GM18520 (cell line): Measurements from ENCODE around the gene GRIN3B.
"Not testable (repeated sequence)": the region's sequence is repeated elsewhere in the genome, so short reads cannot be mapped to it uniquely, and the experiment has no call there.

Experiments used
- ATAC-seq: cut with Tn5 transposase; IDR thresholded peaks from one replicate; pipeline ENCODE4 v1.9.1; 2021; ENCODE audit not compliant: unreplicated experiment

Gene GRIN3B

GRCh38 chr19:1018393-1018792 is 18.2 kb downstream of the GRIN3B start:
- ATAC-seq: no peak

DNA sequence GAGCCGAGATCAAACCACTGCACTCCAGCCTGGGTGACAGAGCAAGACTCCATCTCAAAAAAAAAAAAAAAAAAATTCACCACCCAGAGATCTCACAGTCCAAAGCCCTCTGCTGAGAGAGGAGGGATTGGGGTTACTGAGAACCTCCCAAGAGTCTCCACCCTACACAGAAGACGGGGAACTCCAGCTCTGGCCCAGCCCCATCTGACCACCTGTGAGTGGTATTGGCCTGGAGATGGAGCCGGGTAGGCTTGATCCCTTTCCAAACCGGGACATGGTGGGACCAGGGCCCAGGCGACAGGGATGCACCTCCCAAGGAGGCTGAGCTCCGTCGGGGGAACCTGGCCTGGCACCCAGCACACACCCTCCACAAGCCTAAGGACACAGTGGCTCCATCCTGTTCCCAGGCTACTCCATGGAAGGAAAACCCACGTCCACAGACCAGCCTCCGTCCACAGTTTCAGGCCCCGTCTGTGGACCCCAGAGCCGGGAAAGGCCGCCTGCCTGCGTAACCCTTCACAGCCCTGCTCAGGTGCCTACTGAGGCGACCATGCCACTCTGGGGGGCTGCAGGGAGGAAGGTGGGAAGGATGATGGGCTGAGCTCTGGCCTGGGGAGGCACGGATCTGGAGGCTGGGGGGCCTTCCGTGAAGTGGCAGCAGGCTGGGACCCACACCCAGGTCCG is 18.9 kb downstream of the GRIN3B start:
- no peak for ATAC-seq

DNA sequence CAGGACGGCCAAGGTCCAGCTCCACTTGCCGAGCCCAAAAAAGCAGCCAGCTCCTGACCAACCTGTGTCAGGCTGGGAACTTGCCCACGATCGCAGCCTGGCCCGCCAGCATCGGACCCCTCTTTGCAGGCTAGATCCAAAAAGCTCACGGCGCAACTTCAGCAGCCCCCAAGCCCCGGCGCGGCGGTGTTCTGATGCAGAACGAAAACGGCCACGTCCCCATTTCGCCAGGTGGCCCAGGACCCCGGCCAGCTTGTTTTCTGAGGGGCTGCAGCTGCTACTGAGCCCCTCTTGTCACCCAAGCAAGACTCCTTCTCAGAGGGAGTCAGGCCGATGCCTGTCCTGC is 19.4 kb downstream of the GRIN3B start:
- no peak for ATAC-seq

- no peak for ATAC-seq
These were observed 20.0 kb downstream of the GRIN3B start for GRCh38 chr19:1019980-1020867.

- ATAC-seq: peak; percentile 74
These were observed 20.7 kb downstream of the GRIN3B start, which contains the start of gene TMEM259 for GRCh38 chr19:1020868-1021425. Gene TMEM259, minus strand, starts transcription at chr19:1021123. Its CDS starts 127 bp downstream, at chr19:1020996.

DNA sequence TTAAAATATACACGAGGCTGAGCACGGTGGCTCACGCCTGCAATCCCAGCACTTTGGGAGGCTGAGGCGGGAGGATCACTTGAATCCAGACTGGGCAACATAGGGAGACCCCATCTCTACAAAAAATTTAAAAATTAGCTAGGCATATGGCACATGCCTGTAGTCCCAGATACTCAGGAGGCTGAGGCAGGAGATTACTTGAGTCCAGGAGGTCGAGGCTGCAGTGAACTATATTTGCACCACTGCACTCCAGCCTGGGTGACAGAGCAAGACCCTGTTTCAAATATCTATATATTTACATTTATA is 23.6 kb downstream of the GRIN3B start:
- not testable (repeated sequence) for ATAC-seq

DNA sequence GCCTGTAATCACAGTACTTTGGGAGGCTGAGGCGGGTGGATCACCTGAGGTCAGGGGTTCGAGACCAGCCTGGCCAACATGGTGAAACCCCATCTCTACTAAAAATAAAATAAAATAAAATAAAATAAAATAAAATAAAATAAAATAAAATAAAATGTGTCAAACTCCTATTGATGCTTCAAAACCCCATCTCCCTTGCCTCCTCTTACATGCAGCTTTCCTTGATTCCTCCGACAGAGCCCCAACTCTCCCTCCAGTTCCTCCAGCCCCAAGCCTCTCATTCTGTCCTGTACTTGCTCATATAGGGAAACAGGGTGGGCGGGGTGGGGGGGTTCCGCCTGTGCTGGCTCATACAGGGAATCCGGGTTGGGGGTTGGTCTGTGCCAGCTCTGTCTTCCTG is 24.9 kb downstream of the GRIN3B start:
- ATAC-seq: not testable (repeated sequence)

GRCh38 chr19:1025960-1026782 is 26.0 kb downstream of the GRIN3B start, which contains the start of gene CNN2:
Gene CNN2, plus strand, starts transcription at chr19:1026608. Its CDS starts 54 bp downstream, at chr19:1026662.
- ATAC-seq: peak; percentile 51

DNA sequence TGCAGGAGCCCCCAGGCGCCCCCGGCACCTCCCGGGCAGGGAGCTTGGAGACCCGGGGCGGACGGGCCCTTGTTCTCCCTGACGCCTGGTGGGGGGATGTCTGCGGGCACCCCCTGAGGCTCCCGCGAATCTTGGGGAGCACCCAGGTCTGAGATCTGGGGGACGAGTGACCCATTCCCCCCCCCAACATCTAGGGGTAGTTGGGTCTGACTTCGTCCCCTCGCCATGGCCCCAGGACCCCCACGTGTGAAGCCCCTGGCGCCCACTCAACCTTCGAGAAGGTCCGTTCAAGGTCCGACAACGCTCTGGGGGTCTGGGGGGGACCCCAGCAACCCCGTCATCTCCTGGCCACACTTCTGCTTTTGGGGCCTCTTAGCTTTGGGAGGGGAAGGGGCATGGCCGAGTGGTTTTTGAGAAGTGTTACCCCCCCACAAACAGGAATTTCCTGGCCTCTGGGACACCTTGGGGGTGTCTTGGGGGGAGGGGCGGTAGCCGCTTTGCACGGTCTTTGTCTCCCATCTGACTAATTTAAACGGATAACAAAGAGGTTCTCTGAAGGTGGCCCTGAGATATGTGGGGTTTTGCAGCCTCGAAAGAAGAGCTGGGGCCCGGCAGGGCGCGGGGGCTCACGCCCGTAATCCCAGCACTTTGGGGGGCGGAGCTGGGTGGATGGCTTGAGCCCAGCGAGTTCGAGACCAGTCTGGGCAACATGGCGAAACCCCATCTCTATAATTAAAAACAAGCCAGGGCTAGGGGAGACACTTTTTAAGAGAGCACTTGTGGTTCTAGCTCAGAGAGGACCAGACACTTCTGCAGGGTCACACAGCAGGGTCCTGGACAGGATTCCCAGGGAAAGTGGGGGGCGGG is 26.8 kb downstream of the GRIN3B start:
- ATAC-seq: no peak

DNA sequence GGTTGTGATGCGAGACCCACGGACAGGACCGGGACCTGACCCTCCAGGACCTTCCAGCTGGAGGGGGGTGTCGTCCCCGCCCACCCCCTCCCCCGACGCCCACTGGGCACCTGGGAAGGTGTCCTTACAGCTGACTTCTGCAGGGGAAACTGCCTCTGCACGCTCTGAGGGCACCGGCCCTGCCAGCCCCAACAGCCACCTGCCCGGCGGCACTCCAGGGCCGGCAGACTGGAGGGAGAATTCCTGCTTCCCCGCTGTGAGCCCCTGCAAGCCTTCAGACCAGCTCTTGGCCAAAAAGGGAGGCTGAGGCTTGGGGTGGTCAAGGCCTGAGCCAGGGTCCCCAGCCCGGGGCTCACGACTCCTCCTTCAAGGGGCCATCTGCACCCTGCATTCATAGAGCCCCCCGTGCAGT is 27.4 kb downstream of the GRIN3B start:
- ATAC-seq: no peak

DNA sequence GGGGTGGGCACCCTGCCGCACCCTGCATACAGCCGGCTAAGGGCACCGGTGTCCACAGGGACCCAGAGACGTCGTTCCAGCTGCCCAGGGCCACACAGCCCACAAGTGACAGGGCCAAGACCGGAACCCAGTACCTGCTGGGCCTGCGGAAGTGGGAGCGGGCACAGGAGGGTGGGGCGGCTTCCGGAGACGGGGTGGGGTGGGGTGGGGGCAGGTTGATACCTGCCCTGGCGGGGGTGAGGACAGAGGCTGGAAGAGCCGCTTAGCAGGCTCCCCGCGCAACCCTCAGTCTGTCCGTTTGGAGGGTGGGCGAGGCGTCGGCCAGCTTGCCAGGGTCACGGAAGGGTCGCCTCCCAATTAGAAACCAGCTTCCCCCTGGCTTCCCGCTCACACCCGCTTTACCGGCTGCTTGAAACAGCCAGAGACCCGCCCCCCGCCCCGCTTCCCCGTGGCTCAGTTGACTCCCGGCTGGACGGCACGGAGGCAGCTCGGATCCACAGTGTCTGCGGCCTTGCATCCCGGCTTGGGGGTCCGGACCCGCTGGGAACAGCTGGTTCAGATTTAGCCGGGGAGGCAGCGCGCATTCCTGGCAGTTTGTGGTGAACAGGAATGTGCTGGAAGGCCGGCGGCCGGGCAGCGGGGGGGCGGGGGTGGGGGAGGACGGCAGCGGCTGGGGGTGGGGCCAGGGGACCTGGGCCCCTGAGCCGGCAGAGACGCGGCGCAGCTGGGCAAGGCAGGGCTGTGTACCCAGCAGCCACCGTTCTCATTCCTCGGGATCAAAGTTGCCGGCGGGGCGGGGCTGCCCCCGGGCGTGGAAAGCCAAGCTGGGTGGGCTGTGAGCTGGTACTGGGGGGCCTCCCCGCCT is 28.1 kb downstream of the GRIN3B start:
- no peak for ATAC-seq

GRCh38 chr19:1032264-1032867 is 32.1 kb downstream of the GRIN3B start:
- no peak for ATAC-seq

DNA sequence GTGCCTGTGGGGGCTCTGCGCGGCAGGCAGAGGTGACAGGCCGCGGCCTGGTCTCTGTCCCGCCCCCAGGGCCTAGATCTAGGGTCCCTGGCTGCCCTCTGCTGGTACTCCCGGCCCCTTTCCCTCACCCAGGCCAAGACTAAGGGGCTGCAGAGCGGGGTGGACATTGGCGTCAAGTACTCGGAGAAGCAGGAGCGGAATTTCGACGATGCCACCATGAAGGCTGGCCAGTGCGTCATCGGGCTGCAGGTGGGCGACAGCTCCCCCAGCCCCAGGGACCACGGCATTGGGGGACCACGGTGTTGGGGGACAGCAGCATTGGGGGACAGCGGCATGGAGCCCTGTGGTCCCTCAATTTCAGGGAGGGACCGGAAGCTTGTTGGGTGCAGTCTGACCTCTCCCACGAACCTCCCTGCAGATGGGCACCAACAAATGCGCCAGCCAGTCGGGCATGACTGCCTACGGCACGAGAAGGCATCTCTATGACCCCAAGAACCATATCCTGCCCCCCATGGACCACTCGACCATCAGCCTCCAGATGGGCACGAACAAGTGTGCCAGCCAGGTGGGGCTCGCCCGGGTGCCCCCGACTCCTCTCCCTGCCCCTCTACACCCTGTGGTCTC is 35.9 kb downstream of the GRIN3B start:
- no peak for ATAC-seq

GRCh38 chr19:1037621-1038064 is 37.4 kb downstream of the GRIN3B start:
- ATAC-seq: no peak

- no peak for ATAC-seq
These were observed 38.9 kb downstream of the GRIN3B start for GRCh38 chr19:1038978-1039645.

DNA sequence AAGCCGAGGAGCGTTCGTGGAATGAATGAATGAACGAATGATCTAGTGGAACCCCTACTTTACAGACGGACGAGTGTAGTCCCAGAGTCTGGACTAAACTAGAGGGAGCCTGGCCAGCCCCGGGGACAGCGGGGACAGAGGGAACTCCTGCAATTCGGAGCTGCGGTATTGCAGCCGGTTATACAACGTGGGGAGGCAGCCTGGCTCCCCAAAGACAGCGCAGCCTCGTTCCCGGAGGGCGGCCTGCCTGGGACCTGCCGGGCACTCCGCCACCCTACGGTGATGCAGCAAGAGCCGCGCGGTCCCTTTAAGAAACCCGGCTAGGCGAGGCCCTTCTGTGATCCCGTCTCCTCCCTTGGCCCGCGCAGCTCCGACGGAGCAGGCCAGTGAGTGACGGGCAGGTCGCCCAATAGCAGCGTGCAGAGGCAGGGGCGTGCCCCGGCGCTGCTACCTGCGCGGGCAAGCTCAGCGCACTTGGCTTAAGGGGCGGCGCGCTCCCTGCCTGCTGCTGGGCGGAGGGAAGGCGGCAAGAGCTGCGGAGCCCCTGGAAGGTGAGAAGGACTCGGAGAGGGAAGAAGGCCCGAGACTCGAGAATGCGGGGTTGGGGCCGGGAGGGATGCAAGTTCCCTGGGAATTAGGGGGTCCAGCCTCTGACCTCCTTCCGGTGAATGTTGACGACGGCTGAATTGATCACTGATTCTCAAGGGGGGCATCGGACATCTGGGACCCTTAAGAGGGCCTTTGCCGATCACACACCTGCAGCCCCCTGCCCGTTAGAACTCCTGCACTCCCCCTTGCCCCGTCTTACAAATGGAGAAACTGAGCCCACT is 39.6 kb downstream of the GRIN3B start, which contains the start of gene ABCA7:
Gene ABCA7 (plus strand): TSS at position 462 of the 830 bp plus-strand sequence. CDS start 1,255 bp downstream, outside the sequence.
- peak; percentile 75 for ATAC-seq
